OCI-LY7 (cell line): ENCODE data around the gene UBE2J1.

Experiments
- EZH2phosphoT487 ChIP-seq: fragments of 200-600 bp; sonication (generic); IDR thresholded peaks from 2 replicates; pipeline ENCODE4 v1.6.1; 2018; ENCODE audit warnings: low read depth, borderline replicate concordance, mild to moderate bottlenecking, mixed run types, antibody characterized with exemption, low read length, moderate library complexity, mixed read lengths
- TF ChIP-seq, protein P1 (sequence below): fragments of 200-600 bp; sonication (generic); conservative IDR thresholded peaks from 2 replicates; pipeline ENCODE4 v1.5.1; 2014; ENCODE audit warnings: mild to moderate bottlenecking, antibody characterized with exemption, low read length, moderate library complexity, mixed read lengths

DNA sequence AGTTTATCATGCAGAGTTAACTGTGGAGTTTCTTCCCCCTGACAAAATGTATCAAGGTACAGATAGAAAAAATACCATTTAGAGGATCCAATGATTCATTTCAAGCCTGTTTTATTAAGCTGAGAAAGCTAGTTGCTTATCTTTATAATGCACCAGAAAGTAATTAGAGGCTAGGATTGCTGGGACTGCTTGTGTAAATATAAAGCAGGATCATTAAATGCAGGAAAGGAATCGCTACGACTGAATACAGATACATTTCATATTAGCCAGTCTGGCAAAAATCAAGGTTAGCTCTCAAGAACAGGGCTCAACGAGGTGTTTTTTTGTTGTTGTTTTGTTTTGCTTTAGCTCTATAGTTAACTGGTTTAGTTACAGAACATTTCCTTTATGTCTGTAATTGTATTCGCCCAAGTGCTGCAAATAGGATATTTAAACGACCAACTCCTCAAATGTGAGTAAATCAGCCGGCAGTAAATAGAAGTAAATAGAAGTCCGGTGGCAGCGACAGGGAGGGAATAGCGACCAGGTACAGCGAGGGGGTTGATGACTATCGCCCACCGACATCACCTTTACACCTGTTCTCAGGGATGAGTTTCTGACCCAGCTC is 748 bp downstream of the UBE2J1 start:
- TF ChIP-seq, protein P1, sequence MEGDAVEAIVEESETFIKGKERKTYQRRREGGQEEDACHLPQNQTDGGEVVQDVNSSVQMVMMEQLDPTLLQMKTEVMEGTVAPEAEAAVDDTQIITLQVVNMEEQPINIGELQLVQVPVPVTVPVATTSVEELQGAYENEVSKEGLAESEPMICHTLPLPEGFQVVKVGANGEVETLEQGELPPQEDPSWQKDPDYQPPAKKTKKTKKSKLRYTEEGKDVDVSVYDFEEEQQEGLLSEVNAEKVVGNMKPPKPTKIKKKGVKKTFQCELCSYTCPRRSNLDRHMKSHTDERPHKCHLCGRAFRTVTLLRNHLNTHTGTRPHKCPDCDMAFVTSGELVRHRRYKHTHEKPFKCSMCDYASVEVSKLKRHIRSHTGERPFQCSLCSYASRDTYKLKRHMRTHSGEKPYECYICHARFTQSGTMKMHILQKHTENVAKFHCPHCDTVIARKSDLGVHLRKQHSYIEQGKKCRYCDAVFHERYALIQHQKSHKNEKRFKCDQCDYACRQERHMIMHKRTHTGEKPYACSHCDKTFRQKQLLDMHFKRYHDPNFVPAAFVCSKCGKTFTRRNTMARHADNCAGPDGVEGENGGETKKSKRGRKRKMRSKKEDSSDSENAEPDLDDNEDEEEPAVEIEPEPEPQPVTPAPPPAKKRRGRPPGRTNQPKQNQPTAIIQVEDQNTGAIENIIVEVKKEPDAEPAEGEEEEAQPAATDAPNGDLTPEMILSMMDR, result no peak
- TF ChIP-seq EZH2phosphoT487, result no peak
